ENCODE results near the gene AP4E1.
"Not testable (repeated sequence)": the region's sequence is repeated elsewhere in the genome, so short reads cannot be mapped to it uniquely, and the experiment has no call there.

The AP4E1 gene

GRCh38 chr15:50906954-50907600, 1.4 kb upstream of the AP4E1 start:
- H3K36me3 ChIP-seq, result peaks cover 0 to 7% (median 3%) of the 10 kb centered on the region in 3 donors
- TF ChIP-seq CTCF (IDR thresholded peaks at IDR 0.05), result no peak
- peak overlapping the region; percentile 88 to 97 for H3K4me3 ChIP-seq
- H3K4me1 ChIP-seq, result peaks cover 0 to 34% (median 19%) of the 10 kb centered on the region in 4 donors
- no peaks in the 10 kb centered on the region for H3K9me3 ChIP-seq
- intact Hi-C loops (cut with DNase I; ENCODE audit: low total_unique reads), result loop anchor here (5.0 to 10.0 kb wide), 2 partner anchors 140 to 232 kb away; partner anchors contain the start of gene SPPL2A
- peak overlapping the region; percentile 90 to 92 for H3K27ac ChIP-seq
- DNase-seq, result no peak
- no peaks in the 10 kb centered on the region for H3K27me3 ChIP-seq

GRCh38 chr15:50907601-50908208, 778 bp upstream of the AP4E1 start:
- Histone ChIP-seq H3K27ac (peak overlapping the region; percentile 90 to 92), H3K36me3 (peaks cover 3 to 11% (median 9%) of the 10 kb centered on the region in 3 donors), H3K4me3 (peak overlapping the region; percentile 88 to 97), H3K9me3 (no peaks in the 10 kb centered on the region), H3K27me3 (no peaks in the 10 kb centered on the region), H3K4me1 (peaks cover 0 to 34% (median 19%) of the 10 kb centered on the region in 4 donors)
- intact Hi-C loops (cut with DNase I; ENCODE audit: low total_unique reads), result loop anchor here (5.0 to 10.0 kb wide), 2 partner anchors 140 to 233 kb away; partner anchors contain the start of gene SPPL2A
- TF ChIP-seq CTCF (IDR thresholded peaks at IDR 0.05), result no peak
- DNase-seq, result no peak

- no peaks in the 10 kb centered on the region for H3K27me3 ChIP-seq
- peak overlapping the region; percentile 90 to 92 for H3K27ac ChIP-seq
- DNase-seq, result no peak
- H3K36me3 ChIP-seq, result peaks cover 16 to 22% (median 16%) of the 10 kb centered on the region in 3 donors
- peaks cover 0 to 34% (median 19%) of the 10 kb centered on the region in 4 donors for H3K4me1 ChIP-seq
- no peaks in the 10 kb centered on the region for H3K9me3 ChIP-seq
- H3K4me3 ChIP-seq, result peak overlapping the region; percentile 88 to 97
- TF ChIP-seq CTCF (IDR thresholded peaks at IDR 0.05), result no peak
- intact Hi-C loops (cut with DNase I; ENCODE audit: low total_unique reads), result loop anchor here (5.0 to 10.0 kb wide), 2 partner anchors 142 to 234 kb away; partner anchors contain the start of gene SPPL2A
Observed at GRCh38 chr15:50909010-50909317, 481 bp downstream of the AP4E1 start.

- intact Hi-C loops (cut with DNase I; ENCODE audit: low total_unique reads); H3K9me3 ChIP-seq; H3K27ac ChIP-seq; H3K27me3 ChIP-seq; DNase-seq: not testable (repeated sequence)
- H3K4me3 ChIP-seq, result peak overlapping the region in 1 of 2 donors; percentile 97
- peaks cover 0 to 34% (median 19%) of the 10 kb centered on the region in 4 donors for H3K4me1 ChIP-seq
- H3K36me3 ChIP-seq, result peaks cover 18 to 25% (median 23%) of the 10 kb centered on the region in 3 donors
Observed at GRCh38 chr15:50910426-50910795, 1.9 kb downstream of the AP4E1 start.

- intact Hi-C loops (cut with DNase I; ENCODE audit: low total_unique reads), result no loop called here
- no peak overlapping the region for H3K4me3 ChIP-seq
- H3K27ac ChIP-seq, result no peak overlapping the region
- no peak for DNase-seq
- H3K4me1 ChIP-seq, result peaks cover 0 to 34% (median 19%) of the 10 kb centered on the region in 4 donors
- no peaks in the 10 kb centered on the region for H3K27me3 ChIP-seq
- H3K9me3 ChIP-seq, result no peaks in the 10 kb centered on the region
- peaks cover 24 to 31% (median 29%) of the 10 kb centered on the region in 3 donors for H3K36me3 ChIP-seq
- TF ChIP-seq CTCF (IDR thresholded peaks at IDR 0.05), result no peak
Observed at GRCh38 chr15:50911001-50911400, 2.5 kb downstream of the AP4E1 start.

- Histone ChIP-seq H3K4me1 (peaks cover 0 to 34% (median 19%) of the 10 kb centered on the region in 4 donors), H3K27ac (no peak overlapping the region), H3K9me3 (no peaks in the 10 kb centered on the region), H3K36me3 (peaks cover 30 to 37% (median 35%) of the 10 kb centered on the region in 3 donors), H3K27me3 (no peaks in the 10 kb centered on the region), H3K4me3 (no peak overlapping the region)
- intact Hi-C loops (cut with DNase I; ENCODE audit: low total_unique reads), result no loop called here
- TF ChIP-seq CTCF (IDR thresholded peaks at IDR 0.05), result no peak
- DNase-seq, result no peak
Observed at GRCh38 chr15:50911621-50912020, 3.1 kb downstream of the AP4E1 start.

Measured in tibial artery (tissue), 4 donors.